Adipose tissue (tissue), 3 donors: ENCODE results near the gene TMCC3. TPM values are rescaled to one million over a fixed set of nuclear protein-coding genes. Genes with fewer than 3 reads are reported as not detected.

ENCODE experiments used
- H3K27ac ChIP-seq: one replicate; pipeline ENCODE4 v1.5.1; 2013; ENCODE audit warnings: low read depth, low read length
- WGBS, 3 donors: extraction: QIAGEN DNeasy Blood & Tissue Kit; methylation state at CpG; one replicate each; pipeline ENCODE4 v1.1.7; 2013; 5-methylcytosine and 5-hydroxymethylcytosine counted together
- polyA plus RNA-seq, 3 donors: library from polyadenylated mRNA; stranded (reverse); fragments of 200-250 nt; gene quantifications; one replicate each; pipeline ENCODE4 v1.2.3, GENCODE V29; 2013
- donor health status: healthy with polysubstance abuse.
- donor health status: Bipolar disorder and iron deficiency.
- donor health status: healthy.

The TMCC3 gene
- polyA plus RNA-seq, 3 donors = 1.9 to 4.1 (median 3.8) TPM

DNA sequence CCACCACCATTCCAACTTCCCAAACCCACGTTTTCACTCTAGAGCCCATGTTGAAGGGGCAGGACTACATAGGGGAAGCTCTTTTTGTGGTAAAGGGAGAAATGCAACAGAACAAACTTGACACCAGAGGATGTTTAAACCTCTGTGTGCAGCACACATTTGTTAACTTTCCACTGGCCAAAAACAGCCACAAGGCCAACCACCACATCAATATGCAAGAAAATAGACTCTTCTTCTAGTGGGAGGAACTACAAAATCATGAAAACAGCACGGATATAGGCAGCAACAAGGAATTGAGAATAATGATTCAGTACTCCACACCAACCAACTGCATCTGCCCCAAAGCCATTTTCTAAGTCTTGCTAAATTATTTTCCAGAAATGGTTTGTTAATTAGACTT, 124.4 kb downstream of the TMCC3 start:
- H3K27ac ChIP-seq = no peak overlapping the region
- WGBS, 3 donors = 43 to 49% (median 44%) methylated on average over 2 of the region's 2 CpGs

Other genes starting within 250 kb of the TMCC3 start
- gene CEP83, start 190.7 kb downstream of the TMCC3 start, polyA plus RNA-seq = 1 to 10 TPM; 3.5 to 4.9 (median 3.7) TPM